Stimulated activated CD4-positive, alpha-beta T cell treated with anti-CD3 and anti-CD28 coated beads, Interleukin-12 subunit alpha, Interleukin-12 subunit beta, amount 100 ng/mL, for 48 hours (primary cell): ENCODE measurements around the gene PRTN3.
"Not testable (repeated sequence)": the region's sequence is repeated elsewhere in the genome, so short reads cannot be mapped to it uniquely, and the experiment has no call there.

Experiments
- DNase-seq, 3 donors: peaks; one replicate each; pipeline ENCODE4 v3.0.0-alpha.2; 2020; ENCODE audit warnings: low read depth in 2 of 3, low spot score in 1 of 3

PRTN3 gene

DNA sequence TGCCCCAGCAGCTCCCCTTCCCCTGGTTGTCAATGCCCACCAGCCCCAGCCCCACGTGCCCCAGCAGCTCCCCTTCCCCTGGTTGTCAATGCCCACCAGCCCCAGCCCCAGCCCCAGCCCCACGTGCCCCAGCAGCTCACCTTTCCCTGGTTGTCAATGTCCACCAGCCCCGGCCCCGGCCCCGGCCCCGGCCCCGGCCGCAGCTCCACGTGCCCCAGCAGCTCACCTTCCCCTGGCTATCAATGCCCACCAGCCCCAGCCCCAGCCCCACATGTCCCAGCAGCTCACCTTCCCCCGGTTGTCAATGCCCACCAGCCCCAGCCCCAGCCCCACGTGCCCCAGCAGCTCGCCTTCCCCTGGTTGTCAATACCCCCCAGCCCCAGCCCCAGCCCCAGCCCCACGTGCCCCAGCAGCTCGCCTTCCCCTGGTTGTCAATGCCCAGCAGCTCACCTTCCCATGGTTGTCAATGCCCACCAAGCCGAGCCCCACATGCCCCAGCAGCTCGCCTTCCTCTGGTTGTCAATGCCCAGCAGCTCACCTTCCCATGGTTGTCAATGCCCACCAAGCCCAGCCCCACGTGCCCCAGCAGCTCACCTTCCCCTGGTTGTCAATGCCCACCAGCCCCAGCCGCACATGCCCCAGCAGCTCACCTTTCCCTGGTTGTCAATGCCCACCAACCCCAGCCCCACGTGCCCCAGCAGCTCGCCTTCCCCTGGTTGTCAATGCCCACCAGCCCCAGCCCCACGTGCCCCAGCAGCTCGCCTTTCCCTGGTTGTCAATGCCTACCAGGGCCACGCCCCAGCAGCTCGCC is 38.2 kb downstream of the PRTN3 start:
- not testable (repeated sequence) for DNase-seq

DNA sequence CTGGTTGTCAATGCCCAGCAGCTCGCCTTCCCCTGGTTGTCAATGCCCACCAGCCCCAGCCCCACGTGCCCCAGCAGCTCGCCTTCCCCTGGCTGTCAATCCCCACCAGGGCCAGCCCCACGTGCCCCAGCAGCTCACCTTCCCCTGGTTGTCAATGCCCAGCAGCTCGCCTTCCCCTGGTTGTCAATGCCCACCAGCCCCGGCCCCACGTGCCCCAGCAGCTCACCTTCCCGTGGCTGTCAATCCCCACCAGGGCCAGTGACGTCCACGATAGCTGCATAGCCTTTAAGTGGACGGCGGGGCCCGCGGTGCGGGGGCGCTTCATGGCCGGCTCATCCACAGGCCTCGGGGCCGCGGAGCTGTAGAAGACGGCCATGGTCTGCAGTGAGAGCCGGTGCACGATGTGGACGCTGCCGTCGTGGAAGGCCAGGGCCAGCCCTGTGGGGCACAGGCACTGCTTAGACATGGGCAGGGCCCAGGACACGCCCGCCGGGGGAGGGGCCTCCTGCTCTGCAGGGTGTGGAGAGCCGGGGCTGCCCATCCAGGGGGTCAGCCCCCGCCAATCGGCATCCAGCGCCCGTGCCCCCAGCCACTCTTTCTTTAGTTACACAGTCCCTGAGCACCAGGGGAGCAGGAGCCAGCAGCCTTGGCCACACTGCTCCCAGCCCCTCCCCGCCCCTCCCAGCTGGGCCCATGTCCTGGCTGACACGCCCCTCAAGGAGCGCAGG is 39.1 kb downstream of the PRTN3 start:
- DNase-seq, result no peak

DNA sequence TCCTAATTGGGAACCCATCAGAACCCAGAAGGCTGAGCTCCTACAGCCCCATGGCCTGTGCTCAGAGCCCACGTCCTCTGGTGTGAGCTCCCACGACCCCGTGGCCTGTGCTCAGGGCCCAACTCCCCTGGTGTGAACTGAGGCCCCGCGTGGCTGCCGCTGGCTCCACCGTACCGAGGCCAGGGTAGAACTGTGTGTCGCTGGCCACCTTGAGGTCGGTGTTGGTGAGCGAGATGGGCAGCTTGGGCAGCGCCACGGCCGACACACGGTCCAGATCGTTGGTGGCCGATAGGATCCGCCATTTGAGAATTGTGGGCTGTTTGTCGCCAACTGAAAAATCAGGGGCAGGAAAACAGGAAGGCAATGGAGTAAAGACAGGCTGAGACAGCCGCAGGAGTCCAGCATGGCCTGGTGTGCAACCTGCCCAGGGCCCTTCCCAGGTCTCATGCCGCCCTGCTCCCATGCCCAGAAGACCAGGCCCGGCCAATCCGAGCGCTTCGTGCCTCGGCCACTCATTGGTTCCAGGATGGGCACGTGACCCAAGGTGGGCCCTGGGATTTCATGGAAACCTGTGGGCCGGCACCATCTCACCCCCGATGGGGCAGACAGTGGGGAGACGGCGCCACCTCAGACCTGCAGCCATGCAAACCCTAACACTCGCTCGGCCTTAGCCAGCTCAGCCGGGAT is 40.7 kb downstream of the PRTN3 start:
- DNase-seq, result no peak

DNA sequence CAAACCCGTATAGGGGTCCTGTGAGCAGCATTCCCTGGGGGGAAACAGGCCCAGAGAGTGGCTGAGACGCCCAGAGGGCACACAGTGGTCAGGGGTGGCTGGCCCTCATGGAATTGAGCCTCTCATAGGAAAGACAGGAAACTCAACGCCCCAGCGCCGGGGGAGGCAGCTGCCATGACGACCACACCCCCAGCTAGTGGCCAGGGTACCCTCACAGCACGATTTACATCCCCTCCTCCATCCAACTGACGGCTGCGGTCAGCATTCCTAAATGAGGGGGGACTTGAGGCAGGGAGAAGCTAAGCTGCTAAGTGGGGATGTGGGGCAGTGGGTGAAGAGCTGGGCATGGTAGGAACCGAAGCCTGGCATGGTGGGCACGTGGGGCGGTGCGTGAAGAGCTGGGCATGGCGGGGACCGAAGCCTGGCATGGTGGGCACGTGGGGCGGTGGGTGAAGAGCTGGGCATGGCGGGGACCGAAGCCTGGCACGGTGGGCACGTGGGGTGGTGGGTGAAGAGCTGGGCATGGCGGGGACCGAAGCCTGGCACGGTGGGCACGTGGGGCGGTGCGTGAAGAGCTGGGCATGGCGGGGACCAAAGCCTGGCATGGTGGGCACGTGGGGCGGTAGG is 42.2 kb downstream of the PRTN3 start:
- no peak for DNase-seq

DNA sequence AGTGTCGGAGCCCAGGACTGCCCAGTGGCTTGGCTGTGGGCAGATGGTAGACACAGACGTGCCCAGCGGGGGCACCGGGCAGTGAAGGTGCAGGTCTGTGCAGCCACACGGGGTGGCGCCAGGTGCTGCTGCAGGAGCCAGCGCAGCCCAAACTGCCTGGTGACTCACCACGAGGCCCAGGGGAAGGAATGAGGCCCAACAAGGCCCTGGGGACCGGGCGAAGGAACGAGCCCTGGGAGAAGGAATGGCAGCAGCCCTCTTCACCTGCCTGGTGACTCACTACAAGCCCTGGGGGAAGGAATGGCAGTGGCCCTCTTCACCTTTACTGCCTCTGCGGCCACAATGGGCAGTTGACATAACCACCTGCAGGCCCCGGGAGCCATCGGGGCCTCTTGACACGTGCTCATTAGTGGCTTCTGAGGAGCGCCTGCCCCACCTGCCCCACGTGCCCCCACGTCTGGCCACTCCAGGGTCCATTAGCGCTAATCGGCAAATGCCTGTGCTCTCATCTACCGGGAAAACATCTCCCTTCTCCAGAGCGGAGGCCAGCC is 42.9 kb downstream of the PRTN3 start:
- no peak for DNase-seq

DNA sequence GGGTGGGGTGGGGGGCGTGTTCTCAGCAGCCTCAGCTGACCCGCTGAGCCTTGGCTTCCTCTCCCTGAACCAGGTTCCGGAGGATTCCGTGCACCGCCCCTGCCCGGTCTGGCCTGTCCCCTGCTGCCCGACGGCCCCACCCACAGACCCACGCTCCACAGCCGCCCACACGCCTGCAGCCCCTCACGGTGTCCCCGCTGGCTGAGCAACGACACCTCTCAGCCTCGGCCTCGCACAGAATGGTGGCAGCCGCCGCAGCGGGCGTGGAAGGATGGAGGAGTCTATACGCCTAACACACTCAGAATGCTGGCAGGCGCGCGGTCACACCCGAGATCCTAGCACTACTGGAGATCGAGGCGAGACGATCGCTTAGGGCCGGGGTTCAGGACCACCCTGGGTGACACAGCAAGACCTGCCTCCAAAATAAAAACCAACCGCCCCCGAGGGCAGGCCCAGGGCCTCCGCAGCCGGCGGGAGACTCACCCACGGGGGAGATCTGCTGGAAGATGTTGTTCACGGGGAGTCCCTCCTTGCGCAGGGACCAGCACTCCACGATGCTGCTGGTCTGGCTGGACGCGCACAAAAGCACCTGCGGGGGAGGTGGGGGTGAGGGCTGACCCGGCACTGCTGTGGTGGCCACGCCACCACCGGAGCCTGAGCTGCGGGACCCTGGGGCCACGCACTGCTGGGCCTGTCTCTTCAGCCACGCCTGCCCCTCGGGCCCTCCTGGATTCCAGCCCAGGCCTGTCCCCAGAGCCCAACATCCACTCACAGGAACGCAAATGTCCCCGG is 43.8 kb downstream of the PRTN3 start:
- no peak for DNase-seq

DNA sequence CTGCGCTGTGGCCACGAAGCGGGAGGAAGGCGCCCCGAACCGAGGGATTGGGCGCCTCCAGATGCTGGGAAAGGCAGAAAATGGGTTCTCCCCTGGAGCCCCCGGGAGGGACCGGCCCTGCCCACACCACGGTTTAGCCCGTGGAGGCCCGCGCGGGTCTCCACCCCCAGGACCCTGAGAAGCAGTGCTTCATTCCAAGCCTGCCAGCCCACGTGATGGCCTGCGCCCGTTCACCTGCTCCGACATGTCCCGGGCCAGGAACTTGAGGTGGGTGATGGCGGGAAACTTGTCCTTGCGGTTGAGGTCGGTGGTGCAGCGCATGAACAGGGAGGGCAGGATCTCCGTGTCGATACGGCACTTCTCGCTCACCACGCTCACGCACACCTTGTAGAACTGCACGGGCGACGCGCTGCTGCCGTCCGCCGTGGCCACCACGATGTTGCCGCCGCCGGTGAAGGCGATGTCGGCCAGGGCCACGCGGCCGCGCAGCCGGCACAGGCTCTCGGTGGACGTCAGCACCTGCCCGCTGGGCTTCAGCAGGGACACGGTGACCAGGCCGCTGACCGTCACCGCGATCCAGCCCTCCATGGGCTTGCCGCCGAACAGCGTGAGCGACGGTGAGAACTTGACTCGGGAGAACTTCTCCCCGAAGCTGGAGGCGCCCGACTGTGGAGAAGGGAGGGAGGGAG is 44.9 kb downstream of the PRTN3 start:
- no peak for DNase-seq

DNA sequence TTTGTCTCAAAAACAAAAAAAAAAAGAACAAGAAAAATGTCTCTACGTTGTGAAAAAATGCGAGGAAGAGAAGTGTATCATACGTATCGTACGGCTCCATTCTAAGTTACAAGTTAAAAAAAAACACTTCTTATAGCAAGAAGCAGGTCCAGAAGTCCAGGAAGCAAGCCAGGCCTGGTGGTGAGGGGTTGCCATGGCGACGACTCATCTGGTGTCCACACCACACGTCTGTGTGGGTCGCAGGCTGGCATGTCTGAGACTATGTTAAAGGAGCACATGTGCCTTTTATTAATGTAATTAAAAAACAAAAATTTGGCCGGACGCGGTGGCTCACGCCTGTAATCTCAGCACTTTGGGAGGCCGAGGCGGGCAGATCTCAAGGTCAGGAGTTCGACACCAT is 46.3 kb downstream of the PRTN3 start:
- DNase-seq, result no peak

DNA sequence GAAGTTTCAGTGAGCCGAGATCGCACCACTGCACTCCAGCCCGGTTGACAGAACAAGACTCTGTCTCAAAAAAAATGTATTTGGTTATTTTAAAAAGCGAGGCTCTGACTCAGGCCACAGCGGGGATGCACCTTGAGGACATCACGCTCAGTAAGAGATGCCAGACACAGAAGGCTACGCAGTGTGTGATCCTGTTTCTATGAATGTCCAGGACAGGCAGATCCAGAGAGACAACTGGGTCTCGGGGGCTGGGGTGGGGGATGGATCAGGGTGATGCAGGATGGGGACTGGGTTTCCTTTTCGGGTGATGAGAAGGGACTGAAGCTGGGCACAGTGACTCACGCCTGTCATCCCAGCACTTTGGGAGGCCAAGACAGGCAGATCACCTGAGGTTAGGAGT is 46.8 kb downstream of the PRTN3 start:
- no peak for DNase-seq

DNA sequence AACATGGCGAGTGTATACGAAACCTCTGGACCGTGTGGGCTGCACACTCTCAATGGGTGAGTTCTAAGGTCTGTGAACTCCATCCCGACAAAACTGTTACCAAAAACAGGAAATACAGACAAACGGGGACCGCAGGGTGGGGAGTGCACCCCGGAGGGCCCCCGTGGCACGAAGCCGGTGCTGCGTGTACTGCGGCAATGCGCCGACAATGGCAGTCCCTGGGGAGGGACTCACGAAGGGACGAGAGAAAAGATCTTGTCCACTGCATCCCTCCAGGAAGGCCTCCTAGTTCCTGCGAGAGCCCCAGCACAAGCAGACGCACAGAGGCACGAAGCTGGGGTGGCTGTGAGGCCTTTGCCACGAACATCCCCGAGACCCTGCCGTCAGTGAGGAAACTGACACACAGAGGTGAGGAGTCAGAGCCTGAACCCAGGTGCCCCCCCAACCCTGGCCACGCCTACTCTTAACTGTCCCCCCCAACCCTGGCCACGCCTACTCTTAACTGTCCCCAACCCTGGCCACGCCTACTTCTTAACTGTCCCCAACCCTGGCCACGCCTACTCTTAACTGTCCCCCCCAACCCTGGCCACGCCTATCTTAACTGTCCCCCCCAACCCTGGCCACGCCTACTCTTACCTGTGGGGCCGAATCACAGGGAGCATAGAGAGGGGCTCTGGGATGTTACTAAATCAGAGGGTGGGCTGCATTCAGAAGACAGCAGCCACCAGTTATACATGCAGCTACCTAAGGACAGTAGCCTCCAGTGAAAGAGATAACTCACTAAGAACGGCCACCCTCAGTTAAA is 48.0 kb downstream of the PRTN3 start:
- no peak for DNase-seq

DNA sequence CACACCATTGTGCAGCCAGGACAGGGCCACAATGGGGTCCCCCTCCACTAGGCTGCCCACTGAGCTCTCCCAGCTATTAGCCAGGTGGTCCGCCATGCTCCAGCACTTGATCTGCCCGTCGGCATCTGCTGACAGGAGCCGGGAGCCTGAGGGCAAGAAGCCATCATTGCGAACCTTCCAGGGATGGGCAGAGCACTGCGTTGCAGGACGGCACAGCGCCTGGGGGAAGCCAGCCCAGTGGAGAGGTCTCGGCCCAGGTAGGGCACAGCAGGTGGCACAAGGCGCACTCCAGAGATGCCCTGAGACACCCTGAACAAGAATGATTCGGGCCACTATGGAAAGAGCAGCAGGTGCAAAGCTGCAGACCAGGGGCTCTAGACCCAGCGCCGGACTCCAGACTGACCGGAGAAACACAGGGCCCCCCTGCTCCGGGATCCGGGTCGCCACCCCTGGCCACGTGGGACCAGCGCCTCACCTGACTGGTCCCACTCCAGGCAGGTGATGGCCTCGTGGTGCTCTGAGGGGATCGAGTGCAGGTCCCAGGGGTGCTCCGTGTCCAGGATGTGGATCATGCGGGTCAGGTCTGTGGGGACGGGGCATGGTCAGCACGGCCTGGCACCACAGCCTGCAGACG is 49.0 kb downstream of the PRTN3 start:
- no peak for DNase-seq

DNA sequence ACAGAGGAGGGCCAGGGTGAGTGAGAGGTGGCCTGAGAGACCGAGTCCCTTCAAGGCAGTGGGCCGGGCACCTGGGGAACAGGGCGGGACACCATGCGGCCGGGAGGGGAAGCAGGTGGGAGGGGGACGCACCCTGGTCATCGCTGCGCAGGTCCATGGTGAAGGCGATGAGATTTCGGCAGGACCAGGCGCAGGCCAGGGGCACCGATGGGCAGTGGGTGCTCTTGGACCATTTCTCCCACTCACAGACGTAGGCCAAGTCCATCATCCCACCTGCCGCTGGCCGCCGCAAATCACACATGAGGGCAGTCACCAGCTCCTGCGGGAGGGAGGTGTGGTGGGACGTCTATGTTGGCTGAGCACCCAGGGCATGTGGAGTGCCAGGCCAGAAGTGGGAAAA is 50.0 kb downstream of the PRTN3 start:
- DNase-seq, result no peak

DNA sequence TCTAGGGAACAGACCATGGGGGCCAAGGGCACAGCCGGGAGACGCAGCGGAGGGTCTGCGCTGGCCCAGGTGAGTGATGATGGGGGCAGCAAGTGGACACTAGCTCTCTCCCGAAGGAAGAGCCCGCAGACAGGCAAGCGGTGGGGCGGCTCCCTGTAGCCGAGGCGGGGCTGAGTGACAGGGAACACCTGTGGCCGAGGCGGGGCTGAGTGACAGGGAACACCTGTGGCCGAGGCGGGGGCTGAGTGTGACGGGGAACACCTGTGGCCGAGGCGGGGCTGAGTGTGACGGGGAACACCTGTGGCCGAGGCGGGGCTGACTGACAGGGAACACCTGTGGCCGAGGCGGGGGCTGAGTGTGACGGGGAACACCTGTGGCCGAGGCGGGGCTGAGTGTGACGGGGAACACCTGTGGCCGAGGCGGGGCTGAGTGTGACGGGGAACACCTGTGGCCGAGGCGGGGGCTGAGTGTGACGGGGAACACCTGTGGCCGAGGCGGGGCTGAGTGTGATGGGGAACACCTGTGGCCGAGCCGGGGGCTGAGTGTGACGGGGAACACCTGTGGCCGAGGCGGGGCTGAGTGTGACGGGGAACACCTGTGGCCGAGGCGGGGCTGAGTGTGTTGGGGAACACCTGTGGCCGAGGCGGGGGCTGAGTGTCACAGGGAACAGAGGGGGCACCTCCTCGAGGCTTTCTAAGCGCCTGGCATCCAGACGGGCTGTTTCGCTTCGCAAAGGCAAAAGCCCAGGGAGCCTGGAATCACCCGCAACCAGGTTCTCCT is 50.8 kb downstream of the PRTN3 start:
- DNase-seq, result not testable (repeated sequence)

DNA sequence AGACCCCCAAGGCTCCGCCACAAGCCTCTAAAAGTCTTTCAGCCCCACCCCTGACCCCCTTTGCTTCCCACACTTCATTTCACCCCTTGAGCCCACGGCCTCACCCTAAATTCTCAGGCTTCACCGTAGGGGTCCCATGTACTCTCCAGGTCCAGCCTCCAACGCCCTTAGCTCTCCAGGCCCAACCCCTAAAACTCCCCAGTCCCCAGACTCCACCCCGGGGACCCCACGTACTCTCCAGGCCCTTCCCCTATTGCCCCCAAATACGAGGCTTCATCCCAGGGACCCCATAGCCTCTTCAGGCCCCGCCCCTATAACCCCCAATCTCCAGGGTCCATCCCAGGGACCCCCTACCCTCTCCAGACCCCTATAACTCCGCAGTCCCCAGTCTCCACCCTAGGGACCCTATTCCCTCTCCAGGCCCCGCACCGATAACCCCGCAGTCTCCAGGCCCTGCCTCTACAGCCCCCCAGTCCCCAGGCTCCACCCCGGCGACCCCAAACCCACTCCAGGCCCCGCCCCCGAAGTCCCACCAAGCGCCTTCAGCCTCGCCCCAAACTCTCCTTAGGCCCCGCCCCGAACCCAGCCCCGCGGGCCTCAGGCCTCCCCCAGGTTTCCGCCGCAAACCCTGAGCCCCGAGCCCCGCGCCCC is 51.6 kb downstream of the PRTN3 start:
- DNase-seq, result no peak

DNA sequence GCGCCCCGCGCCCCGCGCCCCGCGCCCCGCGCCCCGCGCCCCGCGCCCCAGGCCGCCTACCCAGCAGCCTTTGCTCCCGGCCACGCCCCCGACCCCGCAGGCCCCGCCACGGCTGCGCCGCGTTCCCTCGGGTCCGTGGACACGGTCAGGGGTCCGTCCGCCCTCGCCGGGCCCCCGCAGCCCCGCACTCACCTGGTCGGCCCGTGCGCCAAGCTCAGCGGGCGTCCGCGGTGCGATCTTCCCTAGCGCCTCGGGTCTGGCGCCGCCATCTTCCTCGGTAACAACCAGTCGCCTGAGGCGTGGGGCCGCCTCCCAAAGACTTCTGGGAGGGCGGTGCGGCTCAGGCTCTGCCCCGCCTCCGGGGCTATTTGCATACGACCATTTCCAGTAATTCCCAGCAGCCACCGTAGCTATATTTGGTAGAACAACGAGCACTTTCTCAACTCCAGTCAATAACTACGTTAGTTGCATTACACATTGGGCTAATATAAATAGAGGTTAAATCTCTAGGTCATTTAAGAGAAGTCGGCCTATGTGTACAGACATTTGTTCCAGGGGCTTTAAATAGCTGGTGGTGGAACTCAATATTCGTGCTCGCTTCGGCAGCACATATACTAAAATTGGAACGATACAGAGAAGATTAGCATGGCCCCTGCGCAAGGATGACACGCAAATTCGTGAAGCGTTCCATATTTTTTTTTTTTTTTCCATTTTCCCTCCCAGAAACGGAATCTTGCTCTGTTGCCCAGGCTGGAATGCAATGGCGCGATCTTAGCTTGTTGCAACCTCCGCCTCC is 52.3 kb downstream of the PRTN3 start, which contains the start of the genes MED16 and RNU6-9:
Gene MED16, minus strand, starts transcription at position 294 of the 796 bp plus-strand sequence. CDS start 2,056 bp downstream, outside the sequence.
Gene RNU6-9, plus strand, starts transcription at position 591 of the 796 bp plus-strand sequence.
- DNase-seq, result peak; percentile 82 to 84 (median 83)

DNA sequence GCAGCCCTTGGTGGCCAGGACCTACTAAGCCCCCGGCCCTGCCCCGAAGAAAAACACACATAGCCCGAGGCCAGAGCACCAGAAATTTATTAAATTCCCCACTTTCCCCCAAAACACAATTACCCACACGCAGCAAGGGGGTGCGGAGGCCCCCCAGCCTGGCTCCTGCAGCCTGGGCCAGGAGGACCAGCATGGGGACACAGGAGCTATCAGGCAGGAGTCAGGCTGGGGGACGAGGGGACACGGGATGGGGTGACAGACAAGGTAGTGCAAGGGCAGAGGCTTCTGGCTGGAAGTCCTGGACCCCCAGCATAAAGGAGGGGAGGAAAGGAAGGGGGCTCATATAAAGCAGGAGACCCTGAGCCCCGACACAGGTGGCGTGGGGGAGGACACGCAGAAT is 55.6 kb downstream of the PRTN3 start:
- no peak for DNase-seq
